Right lobe of liver (tissue), 4 donors: ENCODE results near the gene GBGT1.

Experiments used
- CTCF ChIP-seq, 4 donors: fragments of 200-600 bp in 3 of 4; fragments of 450-650 bp in 1 of 4; IDR thresholded peaks; one replicate each; pipeline versions ENCODE4 v1.5.1 to v1.8.0; 2016 to 2022; ENCODE audit warnings: antibody characterized with exemption in 4 of 4, mild to moderate bottlenecking in 2 of 4
- POLR2A ChIP-seq: fragments of 450-650 bp; IDR thresholded peaks from one replicate; pipeline ENCODE4 v1.6.1; 2017; ENCODE audit warnings: antibody characterized with exemption, mild to moderate bottlenecking
- donor health status: DM: no; HTN: no; CAD: no.
- donor health status: DM: no; HTN: no; CAD: no.
- donor health status: DM: no; HTN: yes; CAD: no.

GRCh38 chr9:133167096-133167730 is 3.5 kb upstream of the GBGT1 start:
- TF ChIP-seq CTCF (IDR thresholded peaks at IDR 0.05), result no peak
- no peak for TF ChIP-seq POLR2A
